ENCODE results near the gene OR1F1. TPM values are rescaled to one million over a fixed set of nuclear protein-coding genes. Genes with fewer than 3 reads are reported as not detected.
"Not testable (repeated sequence)": the region's sequence is repeated elsewhere in the genome, so short reads cannot be mapped to it uniquely, and the experiment has no call there.

The OR1F1 gene
- total RNA-seq: not detected in 2 replicates

- intact Hi-C loops (cut with micrococcal nuclease): loop anchor here (2.0 to 10.0 kb wide), 2 partner anchors 31 to 97 kb away; partner anchors contain the start of gene ZNF263
Measured at GRCh38 chr16:3187798-3188674, at the start of gene OR1F1. Gene OR1F1 (plus strand): TSS chr16:3188204.

GRCh38 chr16:3138342-3138741, 49.7 kb upstream of the OR1F1 start:
- intact Hi-C loops (cut with micrococcal nuclease): no loop called here

- intact Hi-C loops (cut with micrococcal nuclease): no loop called here
Measured at GRCh38 chr16:3138823-3139426, 49.1 kb upstream of the OR1F1 start.

GRCh38 chr16:3139561-3139960, 48.4 kb upstream of the OR1F1 start:
- intact Hi-C loops (cut with micrococcal nuclease): not testable (repeated sequence)

- intact Hi-C loops (cut with micrococcal nuclease): no loop called here
Measured at GRCh38 chr16:3140603-3141427, 47.2 kb upstream of the OR1F1 start.

- intact Hi-C loops (cut with micrococcal nuclease): no loop called here
Measured at GRCh38 chr16:3141781-3142311, 46.2 kb upstream of the OR1F1 start.

GRCh38 chr16:3142327-3142726, 45.7 kb upstream of the OR1F1 start:
- intact Hi-C loops (cut with micrococcal nuclease): no loop called here

- intact Hi-C loops (cut with micrococcal nuclease): no loop called here
Measured at GRCh38 chr16:3142770-3143169, 45.2 kb upstream of the OR1F1 start.

GRCh38 chr16:3143189-3143588, 44.8 kb upstream of the OR1F1 start:
- intact Hi-C loops (cut with micrococcal nuclease): no loop called here

GRCh38 chr16:3143598-3144320, 44.2 kb upstream of the OR1F1 start:
- intact Hi-C loops (cut with micrococcal nuclease): no loop called here

- intact Hi-C loops (cut with micrococcal nuclease): no loop called here
Measured at GRCh38 chr16:3144321-3144983, 43.6 kb upstream of the OR1F1 start.

- intact Hi-C loops (cut with micrococcal nuclease): no loop called here
Measured at GRCh38 chr16:3145151-3145550, 42.9 kb upstream of the OR1F1 start.

GRCh38 chr16:3145660-3146059, 42.3 kb upstream of the OR1F1 start:
- intact Hi-C loops (cut with micrococcal nuclease): no loop called here

GRCh38 chr16:3147046-3147756, 40.8 kb upstream of the OR1F1 start:
- intact Hi-C loops (cut with micrococcal nuclease): no loop called here

- intact Hi-C loops (cut with micrococcal nuclease): no loop called here
Measured at GRCh38 chr16:3147757-3148104, 40.3 kb upstream of the OR1F1 start.

- intact Hi-C loops (cut with micrococcal nuclease): no loop called here
Measured at GRCh38 chr16:3148256-3149192, 39.5 kb upstream of the OR1F1 start.

- intact Hi-C loops (cut with micrococcal nuclease): no loop called here
Measured at GRCh38 chr16:3149193-3149530, 38.8 kb upstream of the OR1F1 start.

- intact Hi-C loops (cut with micrococcal nuclease): loop anchor here (1.0 kb wide), 2 partner anchors 9 to 15 kb away; no protein-coding TSS in a partner anchor
Measured at GRCh38 chr16:3149630-3150345, 38.2 kb upstream of the OR1F1 start.
